ENCODE data around the gene UCHL1.

Gene UCHL1

DNA sequence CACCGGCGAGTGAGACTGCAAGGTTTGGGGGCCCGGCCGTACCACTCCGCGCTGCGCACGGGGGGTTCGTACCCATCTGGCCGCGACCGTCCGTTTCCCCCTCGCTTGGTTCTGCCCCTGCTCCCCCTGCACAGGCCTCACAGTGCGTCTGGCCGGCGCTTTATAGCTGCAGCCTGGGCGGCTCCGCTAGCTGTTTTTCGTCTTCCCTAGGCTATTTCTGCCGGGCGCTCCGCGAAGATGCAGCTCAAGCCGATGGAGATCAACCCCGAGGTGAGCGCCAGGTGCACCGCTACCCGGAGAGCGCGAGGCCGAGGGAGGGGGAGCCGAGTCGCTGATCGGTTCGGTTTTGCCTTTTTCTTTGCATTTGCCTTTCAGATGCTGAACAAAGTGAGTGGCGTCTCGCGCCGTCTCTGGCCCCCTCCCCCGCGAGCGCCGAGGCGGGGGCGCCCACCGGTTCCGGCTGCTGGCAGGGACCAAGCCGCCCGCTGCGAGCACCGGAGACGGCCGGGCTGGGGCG, at the start of gene UCHL1:
Gene UCHL1 (plus strand): TSS at position 189 of the 517 bp plus-strand sequence. CDS start 49 bp downstream, at position 238.
- Histone ChIP-seq H3K27me3 (ENCODE audit: insufficient read depth, low read depth, severe bottlenecking) (no peaks in the 10 kb centered on the region), H3K27ac (peak within 1 kb of the TSS; percentile 81), H3K4me3 (ENCODE audit: low read depth, low read length) (peak within 1 kb of the TSS; percentile 69), H3K9me3 (ENCODE audit: severe bottlenecking) (no peaks in the 10 kb centered on the region), H3K36me3 (peaks cover 44% of the 10 kb centered on the region)
- DNase-seq: peak; percentile 97
- TF ChIP-seq, protein P1, sequence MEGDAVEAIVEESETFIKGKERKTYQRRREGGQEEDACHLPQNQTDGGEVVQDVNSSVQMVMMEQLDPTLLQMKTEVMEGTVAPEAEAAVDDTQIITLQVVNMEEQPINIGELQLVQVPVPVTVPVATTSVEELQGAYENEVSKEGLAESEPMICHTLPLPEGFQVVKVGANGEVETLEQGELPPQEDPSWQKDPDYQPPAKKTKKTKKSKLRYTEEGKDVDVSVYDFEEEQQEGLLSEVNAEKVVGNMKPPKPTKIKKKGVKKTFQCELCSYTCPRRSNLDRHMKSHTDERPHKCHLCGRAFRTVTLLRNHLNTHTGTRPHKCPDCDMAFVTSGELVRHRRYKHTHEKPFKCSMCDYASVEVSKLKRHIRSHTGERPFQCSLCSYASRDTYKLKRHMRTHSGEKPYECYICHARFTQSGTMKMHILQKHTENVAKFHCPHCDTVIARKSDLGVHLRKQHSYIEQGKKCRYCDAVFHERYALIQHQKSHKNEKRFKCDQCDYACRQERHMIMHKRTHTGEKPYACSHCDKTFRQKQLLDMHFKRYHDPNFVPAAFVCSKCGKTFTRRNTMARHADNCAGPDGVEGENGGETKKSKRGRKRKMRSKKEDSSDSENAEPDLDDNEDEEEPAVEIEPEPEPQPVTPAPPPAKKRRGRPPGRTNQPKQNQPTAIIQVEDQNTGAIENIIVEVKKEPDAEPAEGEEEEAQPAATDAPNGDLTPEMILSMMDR (IDR thresholded peaks at IDR 0.05; ENCODE audit: low read depth, low read length): no peak

DNA sequence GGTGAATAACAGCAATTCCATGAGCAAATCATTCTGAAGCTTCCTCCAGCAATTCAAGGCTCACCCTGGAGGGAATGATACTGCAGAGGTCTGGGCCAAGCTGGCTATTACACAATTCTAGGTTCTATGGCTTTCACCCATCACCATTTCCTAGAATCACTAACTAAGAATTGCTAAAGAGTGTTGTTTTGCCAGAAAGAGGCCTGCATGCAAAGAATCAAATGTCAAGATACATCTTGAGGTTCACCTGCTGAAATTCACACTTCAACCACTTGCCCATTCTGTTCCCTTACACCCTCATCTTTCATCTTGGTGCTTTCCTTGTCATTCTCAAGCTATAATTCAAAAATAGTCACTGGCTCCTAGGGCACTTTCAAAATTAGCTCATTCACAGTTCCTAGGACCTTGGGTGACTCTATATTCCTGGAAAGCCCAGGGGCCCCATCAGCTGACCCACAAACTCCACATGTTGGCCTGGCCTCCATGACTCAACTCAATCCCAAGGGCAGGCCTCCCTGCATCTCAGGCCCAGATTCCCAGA, 49.4 kb upstream of the UCHL1 start:
- Histone ChIP-seq H3K4me3 (ENCODE audit: low read depth, low read length) (no peak overlapping the region), H3K27ac (no peak overlapping the region), H3K27me3 (ENCODE audit: insufficient read depth, low read depth, severe bottlenecking) (no peaks in the 10 kb centered on the region), H3K9me3 (ENCODE audit: severe bottlenecking) (no peaks in the 10 kb centered on the region), H3K36me3 (no peaks in the 10 kb centered on the region)
- TF ChIP-seq, protein P1 (IDR thresholded peaks at IDR 0.05; ENCODE audit: low read depth, low read length): no peak
- DNase-seq: no peak

DNA sequence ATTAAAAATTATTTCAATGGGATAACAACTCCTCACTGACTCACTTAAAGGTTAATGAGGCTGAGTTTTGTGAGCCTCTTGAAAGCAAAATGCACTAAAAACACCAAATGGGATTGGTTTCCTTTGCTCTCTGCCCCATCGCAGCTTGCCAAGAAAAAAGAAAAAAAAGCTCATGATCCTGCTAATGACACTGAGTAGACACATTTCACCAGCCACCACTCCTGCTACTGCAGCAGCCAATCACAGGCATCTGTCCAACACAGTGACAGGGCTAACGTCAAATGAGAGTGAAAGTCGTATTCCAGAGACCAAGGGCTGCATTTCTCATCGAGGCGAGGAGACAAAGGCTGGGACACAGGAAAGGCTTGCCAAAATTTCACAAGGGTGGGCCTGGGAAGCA, 47.5 kb upstream of the UCHL1 start:
- H3K4me3 ChIP-seq (ENCODE audit: low read depth, low read length): no peak overlapping the region
- no peaks in the 10 kb centered on the region for H3K27me3 ChIP-seq (ENCODE audit: insufficient read depth, low read depth, severe bottlenecking)
- no peaks in the 10 kb centered on the region for H3K9me3 ChIP-seq (ENCODE audit: severe bottlenecking)
- TF ChIP-seq, protein P1 (IDR thresholded peaks at IDR 0.05; ENCODE audit: low read depth, low read length): no peak
- H3K36me3 ChIP-seq: no peaks in the 10 kb centered on the region
- H3K27ac ChIP-seq: no peak overlapping the region
- DNase-seq: no peak

DNA sequence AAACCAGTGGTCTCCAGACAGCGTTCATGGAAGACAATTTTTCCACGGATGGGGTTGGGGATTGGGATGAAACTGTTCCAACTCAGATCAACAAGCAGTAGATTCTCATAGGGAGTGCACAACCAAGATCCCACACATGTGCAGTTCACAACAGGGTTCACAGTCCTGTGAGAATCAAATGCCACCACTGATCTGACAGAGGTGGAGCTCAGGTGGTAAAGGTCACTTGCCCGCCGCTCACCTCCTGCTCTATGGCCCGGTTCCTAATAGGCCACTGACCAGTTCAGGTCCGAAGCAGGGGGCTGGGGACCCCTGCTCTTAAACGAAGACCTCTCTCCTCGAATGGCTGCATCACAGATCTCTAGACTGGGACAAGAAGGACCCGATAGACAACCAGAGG, 46.8 kb upstream of the UCHL1 start:
- no peak overlapping the region for H3K27ac ChIP-seq
- H3K36me3 ChIP-seq: no peaks in the 10 kb centered on the region
- H3K9me3 ChIP-seq (ENCODE audit: severe bottlenecking): no peaks in the 10 kb centered on the region
- no peaks in the 10 kb centered on the region for H3K27me3 ChIP-seq (ENCODE audit: insufficient read depth, low read depth, severe bottlenecking)
- H3K4me3 ChIP-seq (ENCODE audit: low read depth, low read length): no peak overlapping the region
- TF ChIP-seq, protein P1 (IDR thresholded peaks at IDR 0.05; ENCODE audit: low read depth, low read length): no peak
- no peak for DNase-seq

DNA sequence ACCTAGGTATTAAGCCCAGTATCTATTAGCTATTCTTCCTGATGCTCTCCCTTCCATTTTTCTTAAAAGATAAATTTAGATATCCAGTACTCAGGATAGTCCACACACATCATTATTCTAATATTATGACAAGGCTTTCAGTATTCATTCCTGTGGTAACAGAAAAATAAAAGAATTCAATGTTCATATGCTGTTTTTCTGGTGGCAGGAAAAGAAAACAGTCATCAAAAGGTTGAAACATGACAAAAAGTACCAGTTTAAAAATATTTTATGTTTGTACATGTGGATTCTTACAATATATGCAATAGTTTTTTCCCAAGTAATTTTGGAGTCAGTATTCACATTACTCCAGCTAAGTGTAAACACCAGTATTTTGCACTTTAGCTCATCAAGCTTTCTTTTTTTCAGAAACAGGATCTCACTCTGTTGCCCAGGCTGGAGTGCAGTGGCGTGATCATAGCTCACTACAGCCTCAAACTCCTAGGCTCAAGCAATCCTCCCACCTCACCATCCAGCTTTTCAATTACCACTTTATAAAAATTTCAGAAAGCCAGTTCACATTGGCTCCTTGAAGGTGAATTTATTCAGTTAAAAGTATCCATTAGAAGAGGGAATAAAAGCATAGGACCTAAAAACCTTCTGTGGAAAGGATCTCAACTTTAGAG, 44.6 kb upstream of the UCHL1 start:
- H3K4me3 ChIP-seq (ENCODE audit: low read depth, low read length): no peak overlapping the region
- H3K27me3 ChIP-seq (ENCODE audit: insufficient read depth, low read depth, severe bottlenecking): no peaks in the 10 kb centered on the region
- DNase-seq: no peak
- no peaks in the 10 kb centered on the region for H3K36me3 ChIP-seq
- no peak overlapping the region for H3K27ac ChIP-seq
- no peaks in the 10 kb centered on the region for H3K9me3 ChIP-seq (ENCODE audit: severe bottlenecking)
- TF ChIP-seq, protein P1 (IDR thresholded peaks at IDR 0.05; ENCODE audit: low read depth, low read length): no peak
